Progenitor cell of endocrine pancreas (in vitro differentiated cells): ENCODE results near the gene RAD51B. TPM values are rescaled to one million over a fixed set of nuclear protein-coding genes. Genes with fewer than 3 reads are reported as not detected.
"Not testable (repeated sequence)": the region's sequence is repeated elsewhere in the genome, so short reads cannot be mapped to it uniquely, and the experiment has no call there.

Experiments
- DNase-seq: peaks from one replicate; pipeline ENCODE4 v3.0.0; 2021; ENCODE audit warnings: low spot score; ENCODE audit not compliant: unreplicated experiment
- H3K27ac Mint-ChIP-seq: 2 replicates; pipeline ENCODE4 v1.8.0; 2021; ENCODE audit warnings: mild to moderate bottlenecking, moderate library complexity, mixed read lengths
- H3K27me3 Mint-ChIP-seq: 2 replicates; pipeline ENCODE4 v1.8.0; 2021; ENCODE audit warnings: mixed read lengths
- H3K36me3 Mint-ChIP-seq: 2 replicates; pipeline ENCODE4 v1.8.0; 2022; ENCODE audit warnings: mixed read lengths; ENCODE audit not compliant: insufficient read depth
- H3K4me1 Mint-ChIP-seq: 2 replicates; pipeline ENCODE4 v1.8.0; 2021; ENCODE audit warnings: low read depth, mixed read lengths
- H3K4me3 Mint-ChIP-seq: 2 replicates; pipeline ENCODE4 v1.8.0; 2021; ENCODE audit warnings: low read depth, mild to moderate bottlenecking, moderate library complexity, mixed read lengths
- H3K9me3 Mint-ChIP-seq: 2 replicates; pipeline ENCODE4 v1.8.0; 2021; ENCODE audit warnings: low read depth, mixed read lengths
- CTCF ChIP-seq: fragments of 200-600 bp; sonication (generic); IDR thresholded peaks from one replicate; pipeline ENCODE4 v1.5.0; 2021; ENCODE audit warnings: antibody characterized with exemption, mild to moderate bottlenecking; ENCODE audit not compliant: unreplicated experiment
- total RNA-seq: library from RNA; stranded (reverse); gene quantifications from 2 replicates; pipeline ENCODE4 v1.2.1, GENCODE V29; 2021

The RAD51B gene
- total RNA-seq, 1 donor from 2014 or later: 24.7 TPM

- Mint-ChIP-seq H3K36me3 (no peaks in the 10 kb centered on the region), H3K4me3 (no peak overlapping the region), H3K27me3 (no peaks in the 10 kb centered on the region), H3K9me3 (no peaks in the 10 kb centered on the region), H3K4me1 (peaks cover 3% of the 10 kb centered on the region), H3K27ac (no peak overlapping the region)
- no peak for DNase-seq
- TF ChIP-seq CTCF: no peak
Measured at GRCh38 chr14:67987606-67988005, 168.0 kb downstream of the RAD51B start.

GRCh38 chr14:67988210-67988609 lies 168.6 kb downstream of the RAD51B start:
- not testable (repeated sequence) for H3K9me3 Mint-ChIP-seq, DNase-seq, H3K36me3 Mint-ChIP-seq, H3K4me3 Mint-ChIP-seq, H3K27me3 Mint-ChIP-seq, H3K4me1 Mint-ChIP-seq, H3K27ac Mint-ChIP-seq

- no peak overlapping the region for H3K4me3 Mint-ChIP-seq
- no peaks in the 10 kb centered on the region for H3K36me3 Mint-ChIP-seq
- no peak for TF ChIP-seq CTCF
- H3K27ac Mint-ChIP-seq: no peak overlapping the region
- H3K9me3 Mint-ChIP-seq: peaks cover 4% of the 10 kb centered on the region
- DNase-seq: no peak
- no peaks in the 10 kb centered on the region for H3K27me3 Mint-ChIP-seq
- H3K4me1 Mint-ChIP-seq: peaks cover 2% of the 10 kb centered on the region
Measured at GRCh38 chr14:67990576-67990975, 171.0 kb downstream of the RAD51B start.

DNA sequence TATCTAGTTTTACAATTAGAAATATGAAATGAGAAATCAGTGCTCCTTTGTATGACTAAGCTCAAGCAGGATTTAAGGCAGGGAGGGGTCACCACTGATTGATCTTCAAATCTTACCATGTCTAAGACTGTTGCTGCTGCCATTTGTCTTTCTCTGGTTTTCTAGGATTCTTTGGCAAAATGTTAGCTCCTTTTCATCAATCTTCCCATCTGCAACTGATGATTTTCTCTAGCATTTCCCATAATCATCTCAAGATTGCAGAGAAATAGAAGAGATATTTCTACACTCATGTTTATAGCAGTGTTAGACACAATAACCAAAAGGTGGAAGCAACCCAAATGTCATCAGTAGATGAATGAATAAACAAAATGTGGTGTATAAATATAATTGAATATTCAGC lies 175.0 kb downstream of the RAD51B start:
- no peaks in the 10 kb centered on the region for H3K27me3 Mint-ChIP-seq
- H3K4me1 Mint-ChIP-seq: peaks cover 6% of the 10 kb centered on the region
- H3K4me3 Mint-ChIP-seq: no peak overlapping the region
- H3K36me3 Mint-ChIP-seq: no peaks in the 10 kb centered on the region
- TF ChIP-seq CTCF: no peak
- peaks cover 11% of the 10 kb centered on the region for H3K9me3 Mint-ChIP-seq
- H3K27ac Mint-ChIP-seq: no peak overlapping the region
- no peak for DNase-seq

- DNase-seq: no peak
- no peaks in the 10 kb centered on the region for H3K36me3 Mint-ChIP-seq
- H3K4me3 Mint-ChIP-seq: no peak overlapping the region
- no peak overlapping the region for H3K27ac Mint-ChIP-seq
- H3K27me3 Mint-ChIP-seq: no peaks in the 10 kb centered on the region
- H3K4me1 Mint-ChIP-seq: peaks cover 16% of the 10 kb centered on the region
- no peak for TF ChIP-seq CTCF
- peaks cover 11% of the 10 kb centered on the region for H3K9me3 Mint-ChIP-seq
Measured at GRCh38 chr14:67996235-67996634, 176.7 kb downstream of the RAD51B start.

DNA sequence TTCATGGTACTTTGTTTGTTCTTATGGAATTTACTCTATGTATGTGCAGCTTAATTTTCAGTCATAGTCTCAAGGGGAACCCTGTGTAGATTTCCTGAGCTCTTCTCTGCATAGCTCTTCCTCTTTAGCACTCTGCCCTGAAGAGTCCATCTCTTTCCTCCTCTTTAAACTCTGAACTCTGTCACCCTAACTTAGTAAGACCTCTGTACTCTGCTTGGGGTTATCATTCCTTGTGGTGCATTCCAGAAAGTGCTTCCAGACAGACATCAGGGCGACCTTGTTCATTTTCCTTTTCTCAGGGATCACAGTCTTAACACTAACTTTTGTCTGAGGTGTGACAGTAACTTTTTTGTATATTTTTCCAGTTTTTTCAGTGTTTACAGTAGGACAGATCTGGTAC lies 179.3 kb downstream of the RAD51B start:
- H3K9me3 Mint-ChIP-seq: peaks cover 21% of the 10 kb centered on the region
- H3K36me3 Mint-ChIP-seq: peaks cover 5% of the 10 kb centered on the region
- H3K4me1 Mint-ChIP-seq: peaks cover 16% of the 10 kb centered on the region
- no peak overlapping the region for H3K4me3 Mint-ChIP-seq
- TF ChIP-seq CTCF: no peak
- no peaks in the 10 kb centered on the region for H3K27me3 Mint-ChIP-seq
- no peak for DNase-seq
- H3K27ac Mint-ChIP-seq: no peak overlapping the region
